K562 (cell line): ENCODE data around the gene NHLH1.

Experiments used
- CBX5 ChIP-seq: IDR thresholded peaks from 2 replicates; pipeline ENCODE4 v1.6.1; 2014; ENCODE audit warnings: low read depth, borderline replicate concordance
- GATA2 ChIP-seq: sonication (generic); formaldehyde crosslinking; IDR thresholded peaks from 2 replicates; pipeline ENCODE4 v1.4.0; 2020; ENCODE audit warnings: mild to moderate bottlenecking, missing genetic modification reagents
- RBM22 ChIP-seq: fragments of 200-400 bp; formaldehyde crosslinking; IDR thresholded peaks from 2 replicates; pipeline ENCODE4 v1.6.1; 2018; ENCODE audit warnings: low read length, low read depth; ENCODE audit not compliant: poor library complexity, severe bottlenecking
- SREBF2 ChIP-seq: sonication (generic); formaldehyde crosslinking; IDR thresholded peaks from 2 replicates; pipeline ENCODE4 v1.4.0; 2020; ENCODE audit warnings: mild to moderate bottlenecking, missing genetic modification reagents
- TF ChIP-seq, protein P1 (sequence below): fragments of 450-650 bp; IDR thresholded peaks from 2 replicates; pipeline ENCODE4 v1.6.1; 2018; ENCODE audit not compliant: partially characterized antibody

DNA sequence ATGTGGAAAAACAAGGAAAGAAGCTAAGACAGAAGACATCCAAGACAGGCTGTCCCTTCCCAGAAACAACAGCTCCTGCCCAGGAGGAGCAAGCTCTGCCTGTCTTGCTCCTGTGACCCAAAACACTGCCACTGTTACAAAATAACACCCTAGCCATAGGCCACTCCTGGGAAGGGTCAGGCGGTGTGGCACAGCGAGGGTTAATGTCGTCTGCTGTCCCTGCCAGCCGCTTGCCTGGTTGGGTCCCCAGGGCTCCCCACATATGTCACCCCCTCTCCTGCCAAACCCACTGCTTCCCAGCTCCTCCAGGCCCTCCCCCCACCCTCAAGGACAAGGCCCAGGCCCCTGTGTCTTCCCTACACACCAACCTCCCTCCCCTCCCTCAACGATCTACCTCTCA, 3.9 kb upstream of the NHLH1 start:
- TF ChIP-seq CBX5 (no peak), GATA2 (CRISPR knock-in tag) (no peak), RBM22 (no peak), SREBF2 (CRISPR knock-in tag) (no peak)
- TF ChIP-seq, protein P1, sequence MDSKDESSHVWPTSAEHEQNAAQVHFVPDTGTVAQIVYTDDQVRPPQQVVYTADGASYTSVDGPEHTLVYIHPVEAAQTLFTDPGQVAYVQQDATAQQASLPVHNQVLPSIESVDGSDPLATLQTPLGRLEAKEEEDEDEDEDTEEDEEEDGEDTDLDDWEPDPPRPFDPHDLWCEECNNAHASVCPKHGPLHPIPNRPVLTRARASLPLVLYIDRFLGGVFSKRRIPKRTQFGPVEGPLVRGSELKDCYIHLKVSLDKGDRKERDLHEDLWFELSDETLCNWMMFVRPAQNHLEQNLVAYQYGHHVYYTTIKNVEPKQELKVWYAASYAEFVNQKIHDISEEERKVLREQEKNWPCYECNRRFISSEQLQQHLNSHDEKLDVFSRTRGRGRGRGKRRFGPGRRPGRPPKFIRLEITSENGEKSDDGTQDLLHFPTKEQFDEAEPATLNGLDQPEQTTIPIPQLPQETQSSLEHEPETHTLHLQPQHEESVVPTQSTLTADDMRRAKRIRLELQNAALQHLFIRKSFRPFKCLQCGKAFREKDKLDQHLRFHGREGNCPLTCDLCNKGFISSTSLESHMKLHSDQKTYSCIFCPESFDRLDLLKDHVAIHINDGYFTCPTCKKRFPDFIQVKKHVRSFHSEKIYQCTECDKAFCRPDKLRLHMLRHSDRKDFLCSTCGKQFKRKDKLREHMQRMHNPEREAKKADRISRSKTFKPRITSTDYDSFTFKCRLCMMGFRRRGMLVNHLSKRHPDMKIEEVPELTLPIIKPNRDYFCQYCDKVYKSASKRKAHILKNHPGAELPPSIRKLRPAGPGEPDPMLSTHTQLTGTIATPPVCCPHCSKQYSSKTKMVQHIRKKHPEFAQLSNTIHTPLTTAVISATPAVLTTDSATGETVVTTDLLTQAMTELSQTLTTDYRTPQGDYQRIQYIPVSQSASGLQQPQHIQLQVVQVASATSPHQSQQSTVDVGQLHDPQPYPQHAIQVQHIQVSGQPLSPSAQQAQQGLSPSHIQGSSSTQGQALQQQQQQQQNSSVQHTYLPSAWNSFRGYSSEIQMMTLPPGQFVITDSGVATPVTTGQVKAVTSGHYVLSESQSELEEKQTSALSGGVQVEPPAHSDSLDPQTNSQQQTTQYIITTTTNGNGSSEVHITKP: no peak
